NB4 (cell line): Measurements from ENCODE around the gene PPM1L.
A peak's percentile ranks its signal among the peaks of the same experiment; 100 is the strongest.

Source experiments
- DNase-seq: peaks from one replicate; pipeline ENCODE4 v3.0.0; 2010; ENCODE audit warnings: low read depth
- H3K4me3 ChIP-seq: one replicate; pipeline ENCODE4 v1.5.1; 2011; ENCODE audit warnings: mild to moderate bottlenecking, low read depth, low read length, moderate library complexity
- CTCF ChIP-seq: IDR thresholded peaks from one replicate; pipeline ENCODE4 v1.5.1; 2012; ENCODE audit warnings: low read depth, low read length
- MAX ChIP-seq: IDR thresholded peaks from 2 replicates; pipeline ENCODE4 v1.6.1; 2011; ENCODE audit warnings: low read depth, low read length
- MYC ChIP-seq: IDR thresholded peaks from 2 replicates; pipeline ENCODE4 v1.6.1; 2011; ENCODE audit warnings: low read depth, low read length
- POLR2A ChIP-seq: IDR thresholded peaks from 2 replicates; pipeline ENCODE4 v1.6.1; 2011; ENCODE audit warnings: mild to moderate bottlenecking; ENCODE audit not compliant: insufficient read length; ENCODE audit errors: extremely low read depth

Gene PPM1L

GRCh38 chr3:161067335-161067734, 311.3 kb downstream of the PPM1L start:
- TF ChIP-seq POLR2A (no peak), CTCF (no peak), MYC (no peak), MAX (no peak)
- H3K4me3 ChIP-seq, result no peak overlapping the region
- DNase-seq, result no peak

- DNase-seq, result peak; percentile 53
- H3K4me3 ChIP-seq, result no peak overlapping the region
Observed at GRCh38 chr3:161069511-161070251, 313.6 kb downstream of the PPM1L start.

GRCh38 chr3:161070252-161070930, 314.4 kb downstream of the PPM1L start:
- TF ChIP-seq POLR2A (no peak), MAX (no peak), MYC (no peak), CTCF (no peak)
- H3K4me3 ChIP-seq, result no peak overlapping the region
- DNase-seq, result no peak

More at GRCh38 chr3:161069511-161070251, 313.6 kb downstream of the PPM1L start:
- no peak for TF ChIP-seq MYC
- TF ChIP-seq MAX, result no peak
- TF ChIP-seq CTCF, result no peak
- TF ChIP-seq POLR2A, result no peak

- TF ChIP-seq MAX (no peak), POLR2A (no peak), MYC (no peak), CTCF (no peak)
- DNase-seq, result no peak
- H3K4me3 ChIP-seq, result no peak overlapping the region
Observed at GRCh38 chr3:161070980-161071663, 315.1 kb downstream of the PPM1L start.

- TF ChIP-seq MYC (no peak), CTCF (no peak), POLR2A (no peak), MAX (no peak)
- H3K4me3 ChIP-seq, result no peak overlapping the region
- no peak for DNase-seq
Observed at GRCh38 chr3:161072211-161072621, 316.2 kb downstream of the PPM1L start.
